ENCODE measurements around the gene ANKS1A.

GRCh38 chr6:34934516-34934915, 45.5 kb downstream of the ANKS1A start:
- TF ChIP-seq CTCF (IDR thresholded peaks at IDR 0.05; ENCODE audit: low read length), result no peak
- no peak for TF ChIP-seq EZH2 (optimal IDR thresholded peaks at IDR 0.05; ENCODE audit: low read depth, low read length)
- no peak for TF ChIP-seq EZH2phosphoT487 (IDR thresholded peaks at IDR 0.05; ENCODE audit: low read length)

All from MM.1S (cell line).